Measurements from ENCODE around the gene NPHP4.

NPHP4 gene

DNA sequence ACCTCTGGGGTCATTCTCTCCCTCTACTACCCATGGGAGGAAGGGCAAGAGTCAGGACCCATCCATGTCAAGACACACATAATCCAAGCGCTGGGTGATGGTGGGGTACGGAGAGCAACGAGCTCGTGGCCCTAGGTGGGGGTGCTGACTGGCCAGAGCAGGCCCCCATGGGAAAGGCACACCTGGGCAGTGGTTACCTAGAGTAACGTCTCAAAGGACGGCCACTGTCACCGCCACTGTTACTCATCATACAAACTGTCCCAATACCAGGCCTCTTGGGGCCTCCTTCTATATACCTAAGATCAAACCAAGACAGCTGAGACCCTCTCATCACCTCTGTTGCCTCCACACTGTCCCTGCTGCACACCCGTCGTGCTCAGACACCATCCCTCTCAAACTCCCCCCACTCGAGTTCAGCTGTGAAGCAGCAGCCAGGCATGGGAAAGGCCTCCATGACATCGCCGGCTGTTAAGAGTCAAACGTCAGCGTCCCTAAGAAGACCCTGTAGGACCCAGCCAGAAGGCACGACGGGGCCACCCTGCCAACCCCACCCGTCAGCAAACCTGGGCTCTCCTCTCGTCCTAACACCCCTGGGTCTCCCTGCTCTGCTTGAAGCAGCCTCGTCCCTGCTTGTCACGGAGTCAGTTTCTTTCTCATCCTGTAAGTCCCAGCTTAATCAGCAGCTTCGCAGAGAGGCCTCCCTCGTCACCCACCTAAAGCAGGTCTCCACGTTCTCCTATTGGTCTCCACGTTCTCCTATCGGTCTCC is 15.3 kb downstream of the NPHP4 start:
- ATAC-seq (replicated peaks; ENCODE audit: extremely low read depth, poor library complexity, severe bottlenecking): no peak
- H3K4me3 Mint-ChIP-seq: no peak overlapping the region
- H3K9me3 Mint-ChIP-seq: no peaks in the 10 kb centered on the region
- H3K4me1 Mint-ChIP-seq: peaks cover 17% of the 10 kb centered on the region
- no peaks in the 10 kb centered on the region for H3K27me3 Mint-ChIP-seq
- peak overlapping the region; percentile 81 for H3K27ac Mint-ChIP-seq (ENCODE audit: low read depth)
- no peak for DNase-seq (ENCODE audit: low spot score in 2 of 2)
- peaks cover 2% of the 10 kb centered on the region for H3K36me3 Mint-ChIP-seq (ENCODE audit: insufficient read depth)

- no peak overlapping the region for H3K4me3 Mint-ChIP-seq
- no peak overlapping the region for H3K27ac Mint-ChIP-seq (ENCODE audit: low read depth)
- peaks cover 2% of the 10 kb centered on the region for H3K36me3 Mint-ChIP-seq (ENCODE audit: insufficient read depth)
- no peaks in the 10 kb centered on the region for H3K9me3 Mint-ChIP-seq
- no peaks in the 10 kb centered on the region for H3K27me3 Mint-ChIP-seq
- no peak for ATAC-seq (replicated peaks; ENCODE audit: extremely low read depth, poor library complexity, severe bottlenecking)
- DNase-seq (ENCODE audit: low spot score in 2 of 2): no peak
- H3K4me1 Mint-ChIP-seq: peaks cover 17% of the 10 kb centered on the region
These were observed 16.0 kb downstream of the NPHP4 start for GRCh38 chr1:5976231-5976630.

DNA sequence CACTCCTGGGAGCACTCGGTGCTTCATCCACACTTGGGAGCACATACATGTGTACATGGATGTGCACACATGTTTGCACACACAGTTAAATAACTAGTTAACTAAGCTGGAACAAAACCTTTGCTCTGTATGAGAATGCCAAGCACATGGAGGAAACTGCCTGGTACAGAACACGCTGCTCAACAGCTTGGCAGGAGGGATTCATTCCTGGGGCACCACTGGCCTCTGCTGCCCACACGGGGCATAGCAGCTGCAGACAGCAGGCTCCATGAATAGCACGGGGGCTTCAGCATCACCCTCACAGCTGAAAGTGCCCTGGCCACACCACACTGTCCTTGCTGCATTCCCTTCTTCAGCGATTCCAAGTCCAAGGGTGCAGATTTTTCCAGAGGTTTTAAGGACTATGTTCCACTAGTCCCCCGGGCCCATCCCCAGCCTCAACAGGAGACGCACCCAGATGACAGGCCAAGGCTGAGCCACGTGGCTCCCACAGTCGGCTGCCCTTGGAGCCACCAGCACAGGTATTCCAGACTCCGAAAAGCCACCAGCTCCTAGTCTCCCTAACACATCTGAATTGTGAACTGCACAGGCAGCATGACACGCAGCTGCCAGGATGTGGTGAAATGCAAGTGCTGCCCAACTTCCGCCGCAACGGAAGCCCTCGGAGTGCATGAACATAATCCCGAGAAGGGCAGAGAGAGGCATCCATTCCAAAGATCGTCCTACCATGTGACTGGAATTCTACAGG is 16.9 kb downstream of the NPHP4 start:
- ATAC-seq (replicated peaks; ENCODE audit: extremely low read depth, poor library complexity, severe bottlenecking) (peak; percentile 49), DNase-seq (ENCODE audit: low spot score in 2 of 2) (no peak)
- no peaks in the 10 kb centered on the region for H3K9me3 Mint-ChIP-seq
- H3K27me3 Mint-ChIP-seq: no peaks in the 10 kb centered on the region
- H3K4me1 Mint-ChIP-seq: peaks cover 9% of the 10 kb centered on the region
- no peak overlapping the region for H3K27ac Mint-ChIP-seq (ENCODE audit: low read depth)
- H3K36me3 Mint-ChIP-seq (ENCODE audit: insufficient read depth): peaks cover 2% of the 10 kb centered on the region
- H3K4me3 Mint-ChIP-seq: peak overlapping the region; percentile 49

DNA sequence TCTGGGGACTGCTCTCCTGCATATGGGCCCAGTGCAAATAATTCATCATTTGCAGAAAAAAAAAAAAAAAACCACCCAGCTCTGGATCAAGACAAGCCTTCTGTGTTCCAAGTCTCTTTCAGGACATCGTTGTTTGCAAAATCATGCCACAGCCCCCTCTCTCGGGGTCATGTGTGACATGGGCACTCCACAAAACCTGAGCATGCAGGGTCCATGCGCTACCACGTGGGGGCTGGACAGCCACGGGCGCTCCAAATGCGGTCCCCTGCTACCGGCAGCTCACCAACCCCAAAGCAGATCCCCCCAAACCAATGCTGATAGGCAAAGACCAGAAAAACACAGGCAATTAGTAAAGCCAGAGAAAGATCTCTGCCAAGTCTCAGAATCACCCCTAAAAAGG is 17.6 kb downstream of the NPHP4 start:
- DNase-seq (ENCODE audit: low spot score in 2 of 2): no peak
- H3K36me3 Mint-ChIP-seq (ENCODE audit: insufficient read depth): peaks cover 2% of the 10 kb centered on the region
- no peak overlapping the region for H3K4me3 Mint-ChIP-seq
- H3K27ac Mint-ChIP-seq (ENCODE audit: low read depth): no peak overlapping the region
- no peak for ATAC-seq (replicated peaks; ENCODE audit: extremely low read depth, poor library complexity, severe bottlenecking)
- H3K4me1 Mint-ChIP-seq: peaks cover 9% of the 10 kb centered on the region
- H3K9me3 Mint-ChIP-seq: no peaks in the 10 kb centered on the region
- no peaks in the 10 kb centered on the region for H3K27me3 Mint-ChIP-seq

- Mint-ChIP-seq H3K27ac (ENCODE audit: low read depth) (no peak overlapping the region), H3K4me3 (no peak overlapping the region), H3K36me3 (ENCODE audit: insufficient read depth) (peaks cover 2% of the 10 kb centered on the region), H3K4me1 (peaks cover 6% of the 10 kb centered on the region), H3K27me3 (no peaks in the 10 kb centered on the region), H3K9me3 (no peaks in the 10 kb centered on the region)
- no peak for ATAC-seq (replicated peaks; ENCODE audit: extremely low read depth, poor library complexity, severe bottlenecking)
- DNase-seq (ENCODE audit: low spot score in 2 of 2): no peak
These were observed 18.5 kb downstream of the NPHP4 start for GRCh38 chr1:5973771-5974170.

GRCh38 chr1:5972198-5972520 is 20.1 kb downstream of the NPHP4 start:
- H3K36me3 Mint-ChIP-seq (ENCODE audit: insufficient read depth): no peaks in the 10 kb centered on the region
- no peak for ATAC-seq (replicated peaks; ENCODE audit: extremely low read depth, poor library complexity, severe bottlenecking)
- H3K9me3 Mint-ChIP-seq: no peaks in the 10 kb centered on the region
- no peak overlapping the region for H3K4me3 Mint-ChIP-seq
- no peaks in the 10 kb centered on the region for H3K4me1 Mint-ChIP-seq
- DNase-seq (ENCODE audit: low spot score in 2 of 2): no peak
- H3K27ac Mint-ChIP-seq (ENCODE audit: low read depth): no peak overlapping the region
- no peaks in the 10 kb centered on the region for H3K27me3 Mint-ChIP-seq

DNA sequence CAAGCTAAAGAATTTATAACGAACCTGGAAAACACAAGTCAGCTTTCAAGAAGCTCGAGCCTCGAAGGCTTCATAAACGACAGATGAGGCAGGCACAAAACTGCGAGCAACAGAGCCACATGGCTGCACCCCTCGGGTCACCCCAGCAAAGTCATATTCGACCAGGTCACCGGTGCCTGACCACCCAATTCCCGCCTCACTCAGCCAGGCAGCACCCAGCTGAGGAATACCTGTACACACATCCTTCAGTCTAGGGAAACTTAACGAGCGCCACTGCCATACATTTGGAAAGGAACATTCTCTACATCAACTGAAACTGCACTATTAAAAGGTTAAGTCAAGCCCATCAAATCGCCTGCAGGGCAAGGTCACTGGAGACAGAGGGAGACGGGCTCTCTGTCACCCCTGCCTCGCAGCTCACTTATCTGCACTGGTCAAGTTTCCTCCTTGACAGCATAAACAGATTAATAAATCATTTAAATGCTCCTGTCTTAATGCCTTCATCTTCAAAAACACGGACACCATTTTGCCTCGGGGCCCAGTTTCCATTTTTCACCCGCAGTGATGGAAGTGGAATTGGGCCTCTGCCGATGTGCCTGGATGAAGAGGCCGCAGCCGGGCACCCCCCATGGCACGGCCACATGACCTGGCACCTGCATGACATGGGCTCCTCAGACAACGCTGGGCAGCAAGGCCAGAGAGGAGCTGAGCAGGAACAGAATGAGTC is 20.6 kb downstream of the NPHP4 start:
- Mint-ChIP-seq H3K36me3 (ENCODE audit: insufficient read depth) (peaks cover 1% of the 10 kb centered on the region), H3K27me3 (no peaks in the 10 kb centered on the region), H3K4me1 (no peaks in the 10 kb centered on the region), H3K9me3 (no peaks in the 10 kb centered on the region), H3K27ac (ENCODE audit: low read depth) (no peak overlapping the region), H3K4me3 (no peak overlapping the region)
- no peak for DNase-seq (ENCODE audit: low spot score in 2 of 2)
- ATAC-seq (replicated peaks; ENCODE audit: extremely low read depth, poor library complexity, severe bottlenecking): no peak

- ATAC-seq (replicated peaks; ENCODE audit: extremely low read depth, poor library complexity, severe bottlenecking) (no peak), DNase-seq (ENCODE audit: low spot score in 2 of 2) (no peak)
- no peaks in the 10 kb centered on the region for H3K27me3 Mint-ChIP-seq
- H3K36me3 Mint-ChIP-seq (ENCODE audit: insufficient read depth): peaks cover 1% of the 10 kb centered on the region
- no peaks in the 10 kb centered on the region for H3K4me1 Mint-ChIP-seq
- no peak overlapping the region for H3K4me3 Mint-ChIP-seq
- H3K9me3 Mint-ChIP-seq: no peaks in the 10 kb centered on the region
- H3K27ac Mint-ChIP-seq (ENCODE audit: low read depth): peak overlapping the region; percentile 3
These were observed 21.5 kb downstream of the NPHP4 start for GRCh38 chr1:5970610-5971273.

GRCh38 chr1:5969168-5969567 is 23.1 kb downstream of the NPHP4 start:
- Mint-ChIP-seq H3K27me3 (no peaks in the 10 kb centered on the region), H3K4me1 (no peaks in the 10 kb centered on the region), H3K27ac (ENCODE audit: low read depth) (no peak overlapping the region), H3K9me3 (no peaks in the 10 kb centered on the region), H3K36me3 (ENCODE audit: insufficient read depth) (peaks cover 1% of the 10 kb centered on the region), H3K4me3 (no peak overlapping the region)
- ATAC-seq (replicated peaks; ENCODE audit: extremely low read depth, poor library complexity, severe bottlenecking): no peak
- no peak for DNase-seq (ENCODE audit: low spot score in 2 of 2)

GRCh38 chr1:5968161-5968736 is 24.0 kb downstream of the NPHP4 start:
- H3K36me3 Mint-ChIP-seq (ENCODE audit: insufficient read depth): peaks cover 1% of the 10 kb centered on the region
- H3K27ac Mint-ChIP-seq (ENCODE audit: low read depth): no peak overlapping the region
- H3K9me3 Mint-ChIP-seq: no peaks in the 10 kb centered on the region
- H3K27me3 Mint-ChIP-seq: no peaks in the 10 kb centered on the region
- ATAC-seq (replicated peaks; ENCODE audit: extremely low read depth, poor library complexity, severe bottlenecking) (no peak), DNase-seq (ENCODE audit: low spot score in 2 of 2) (no peak)
- no peak overlapping the region for H3K4me3 Mint-ChIP-seq
- H3K4me1 Mint-ChIP-seq: no peaks in the 10 kb centered on the region

GRCh38 chr1:5967351-5968160 is 24.7 kb downstream of the NPHP4 start:
- Mint-ChIP-seq H3K9me3 (no peaks in the 10 kb centered on the region), H3K36me3 (ENCODE audit: insufficient read depth) (peaks cover 1% of the 10 kb centered on the region), H3K27me3 (no peaks in the 10 kb centered on the region), H3K4me1 (no peaks in the 10 kb centered on the region), H3K4me3 (no peak overlapping the region), H3K27ac (ENCODE audit: low read depth) (no peak overlapping the region)
- ATAC-seq (replicated peaks; ENCODE audit: extremely low read depth, poor library complexity, severe bottlenecking) (no peak), DNase-seq (ENCODE audit: low spot score in 2 of 2) (no peak)

Data from central memory CD8-positive, alpha-beta T cell (primary cell).